B cell (primary cell): Measurements from ENCODE around the gene MFAP2. TPM values are rescaled to one million over a fixed set of nuclear protein-coding genes. Genes with fewer than 3 reads are reported as not detected.
"Not testable (repeated sequence)": the region's sequence is repeated elsewhere in the genome, so short reads cannot be mapped to it uniquely, and the experiment has no call there.

ENCODE experiments used
- ATAC-seq: fragments of 200-7000 bp; cut with Tn5 transposase; one replicate; pipeline ENCODE4 v1.10.0; 2021; ENCODE audit warnings: low read depth, mild to moderate bottlenecking, moderate number of reproducible peaks, moderate library complexity
- CTCF ChIA-PET: fragments of 350-600 bp; sonication (Branson Sonifier 250); formaldehyde crosslinking; loops from one replicate; lab custom pipeline; 2021; ENCODE audit warnings: antibody characterized with exemption, inconsistent platforms; lab: Charles Lee
- POLR2A ChIA-PET: fragments of 350-600 bp; sonication (Branson Sonifier 250); formaldehyde crosslinking; loops from one replicate; lab custom pipeline; 2021; ENCODE audit warnings: antibody characterized with exemption; lab: Charles Lee
- DNase-seq: peaks from one replicate; pipeline ENCODE4 v3.0.0; 2013
- H2AFZ ChIP-seq: 2 replicates; pipeline ENCODE4 v1.6.1; 2012; ENCODE audit warnings: mild to moderate bottlenecking, low read depth, low read length; ENCODE audit not compliant: insufficient read depth, poor library complexity, severe bottlenecking
- H3K27ac ChIP-seq, 2 donors: 1 replicate in 1 of 2; 2 replicates in 1 of 2; pipeline ENCODE4 v1.5.1; 2012 to 2013; ENCODE audit warnings: low read length in 2 of 2, mild to moderate bottlenecking in 2 of 2, moderate library complexity in 1 of 2
- H3K27me3 ChIP-seq, 4 experiments: fragments of 200-600 bp in 1 of 4; sonication (generic) in 1 of 4; replicated peaks in 1 of 4; 1 replicate in 2 of 4; 2 replicates in 2 of 4; pipeline versions ENCODE4 v1.6.1 to v1.7.0; 2013 to 2016; ENCODE audit warnings: low read length in 3 of 4, mild to moderate bottlenecking in 2 of 4, mixed read lengths in 1 of 4, moderate library complexity in 1 of 4; ENCODE audit not compliant: insufficient read depth in 4 of 4, control insufficient read depth in 3 of 4; ENCODE audit errors: control extremely low read depth in 1 of 4
- H3K36me3 ChIP-seq, 2 experiments: replicated peaks in 1 of 2; 1 replicate in 1 of 2; 2 replicates in 1 of 2; pipeline versions ENCODE4 v1.6.1 to v1.7.1; 2013; ENCODE audit warnings: low read length in 1 of 2; ENCODE audit not compliant: insufficient read depth in 2 of 2, control insufficient read depth in 1 of 2; ENCODE audit errors: control extremely low read depth in 1 of 2, extremely low read depth in 1 of 2
- H3K4me1 ChIP-seq, 2 donors: fragments of 200-600 bp in 1 of 2; sonication (generic) in 1 of 2; 1 replicate in 1 of 2; 2 replicates in 1 of 2; pipeline versions ENCODE4 v1.5.1 to v1.6.1; 2013 to 2017; ENCODE audit warnings: low read length in 2 of 2; ENCODE audit not compliant: control insufficient read depth in 2 of 2, insufficient read depth in 2 of 2
- H3K4me2 ChIP-seq: replicated peaks from 2 replicates; pipeline ENCODE3; 2012; ENCODE audit warnings: mild to moderate bottlenecking, low read depth, low read length; ENCODE audit not compliant: poor library complexity, severe bottlenecking
- H3K4me3 ChIP-seq, 5 experiments: fragments of 200-600 bp in 1 of 5; sonication (generic) in 1 of 5; 1 replicate in 3 of 5; 2 replicates in 2 of 5; pipeline versions ENCODE4 v1.5.1 to v1.7.0; 2011 to 2016; ENCODE audit warnings: low read length in 4 of 5, mild to moderate bottlenecking in 4 of 5, low read depth in 2 of 5, control low read depth in 1 of 5, moderate library complexity in 1 of 5; ENCODE audit not compliant: insufficient read depth in 1 of 5; ENCODE audit errors: control extremely low read depth in 1 of 5, extremely low read depth in 1 of 5
- H3K79me2 ChIP-seq: fragments of 200-600 bp; sonication (generic); one replicate; pipeline ENCODE4 v1.6.0; 2016; ENCODE audit warnings: low read length; ENCODE audit not compliant: control insufficient read depth, insufficient read depth
- H3K9ac ChIP-seq: fragments of 200-600 bp; sonication (generic); 2 replicates; pipeline ENCODE4 v1.6.1; 2017; ENCODE audit warnings: mild to moderate bottlenecking, low read length, moderate library complexity
- H3K9me3 ChIP-seq, 3 donors: one replicate each; pipeline versions ENCODE4 v1.6.1 to v1.7.1; 2013; ENCODE audit warnings: low read length in 2 of 3; ENCODE audit not compliant: control insufficient read depth in 2 of 3, insufficient read depth in 1 of 3; ENCODE audit errors: control extremely low read depth in 1 of 3
- H4K20me1 ChIP-seq: 2 replicates; pipeline ENCODE4 v1.6.0; 2012; ENCODE audit warnings: mild to moderate bottlenecking, low read length; ENCODE audit not compliant: insufficient read depth, control insufficient read depth, poor library complexity, severe bottlenecking
- H3K27ac Mint-ChIP-seq: one replicate; pipeline ENCODE4 v1.8.0; 2021; ENCODE audit warnings: mixed read lengths
- H3K27me3 Mint-ChIP-seq: one replicate; pipeline ENCODE4 v1.8.0; 2021; ENCODE audit warnings: mixed read lengths
- H3K4me1 Mint-ChIP-seq: one replicate; pipeline ENCODE4 v1.8.0; 2021; ENCODE audit warnings: mixed read lengths
- H3K4me3 Mint-ChIP-seq: one replicate; pipeline ENCODE4 v1.8.0; 2021; ENCODE audit warnings: mixed read lengths
- H3K9me3 Mint-ChIP-seq: one replicate; pipeline ENCODE4 v1.8.0; 2022; ENCODE audit warnings: mixed read lengths; ENCODE audit not compliant: insufficient read depth
- EZH2 ChIP-seq: IDR thresholded peaks from 2 replicates; pipeline ENCODE4 v1.6.1; 2012; ENCODE audit warnings: borderline replicate concordance, low read depth, mild to moderate bottlenecking, moderate library complexity, low read length; ENCODE audit not compliant: insufficient read depth, poor library complexity, severe bottlenecking
- WGBS: methylation state at CpG from one replicate; pipeline ENCODE4 v1.1.5; 2013; ENCODE audit warnings: missing lambda C conversion rate; ENCODE audit not compliant: insufficient coverage; 5-methylcytosine and 5-hydroxymethylcytosine counted together
- intact Hi-C: fragments of 100-400 bp; cut with micrococcal nuclease; formaldehyde crosslinking; loops from one replicate; pipeline ENCODE4 v1.10.0; 2022
- polyA plus RNA-seq: library from polyadenylated mRNA; depleted of rRNA; stranded (reverse); fragments of >200 nt; gene quantifications from 2 replicates; pipeline ENCODE4 v1.2.3, GENCODE V29; 2012
- total RNA-seq, 2 donors: library from RNA; stranded (reverse); fragments of 120-200 nt in 1 of 2; gene quantifications; 1 replicate in 1 of 2; 2 replicates in 1 of 2; pipeline versions ENCODE4 v1.2.3 to v1.2.4, GENCODE V29; 2013 to 2022
- TF ChIP-seq, protein P1 (sequence below): fragments of 200-600 bp; IDR thresholded peaks from one replicate; pipeline ENCODE4 v1.8.0; 2022; ENCODE audit warnings: antibody characterized with exemption, mild to moderate bottlenecking

The MFAP2 gene
- total and polyA plus RNA-seq, 2 donors (not counting 1 experiment from before 2014, with no cell fraction given) = not detected

- Histone ChIP-seq H3K4me2 (no peak overlapping the region), H3K4me1 (peaks cover 1 to 8% of the 10 kb centered on the region in 2 donors), H3K4me3 (no peak overlapping the region), H3K27ac (no peak overlapping the region), H4K20me1 (no peaks in the 10 kb centered on the region), H3K9me3 (no peaks in the 10 kb centered on the region), H2AFZ (no peak overlapping the region), H3K27me3 (no peaks in the 10 kb centered on the region), H3K79me2 (no peaks in the 10 kb centered on the region), H3K36me3 (no peaks in the 10 kb centered on the region), H3K9ac (no peak overlapping the region)
- ChIA-PET POLR2A (no interaction called here), CTCF (interaction anchor here (1.7 kb wide), 1 partner anchor 91 kb away, joined by 7 read pairs; no protein-coding TSS in a partner anchor)
- Mint-ChIP-seq H3K4me3 (no peak overlapping the region), H3K4me1 (peaks cover 5% of the 10 kb centered on the region), H3K9me3 (no peaks in the 10 kb centered on the region), H3K27me3 (no peaks in the 10 kb centered on the region), H3K27ac (no peak overlapping the region)
- TF ChIP-seq EZH2 = no peak
- TF ChIP-seq, protein P1, sequence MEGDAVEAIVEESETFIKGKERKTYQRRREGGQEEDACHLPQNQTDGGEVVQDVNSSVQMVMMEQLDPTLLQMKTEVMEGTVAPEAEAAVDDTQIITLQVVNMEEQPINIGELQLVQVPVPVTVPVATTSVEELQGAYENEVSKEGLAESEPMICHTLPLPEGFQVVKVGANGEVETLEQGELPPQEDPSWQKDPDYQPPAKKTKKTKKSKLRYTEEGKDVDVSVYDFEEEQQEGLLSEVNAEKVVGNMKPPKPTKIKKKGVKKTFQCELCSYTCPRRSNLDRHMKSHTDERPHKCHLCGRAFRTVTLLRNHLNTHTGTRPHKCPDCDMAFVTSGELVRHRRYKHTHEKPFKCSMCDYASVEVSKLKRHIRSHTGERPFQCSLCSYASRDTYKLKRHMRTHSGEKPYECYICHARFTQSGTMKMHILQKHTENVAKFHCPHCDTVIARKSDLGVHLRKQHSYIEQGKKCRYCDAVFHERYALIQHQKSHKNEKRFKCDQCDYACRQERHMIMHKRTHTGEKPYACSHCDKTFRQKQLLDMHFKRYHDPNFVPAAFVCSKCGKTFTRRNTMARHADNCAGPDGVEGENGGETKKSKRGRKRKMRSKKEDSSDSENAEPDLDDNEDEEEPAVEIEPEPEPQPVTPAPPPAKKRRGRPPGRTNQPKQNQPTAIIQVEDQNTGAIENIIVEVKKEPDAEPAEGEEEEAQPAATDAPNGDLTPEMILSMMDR = no peak
- no peak for ATAC-seq
- DNase-seq = no peak
- intact Hi-C loops = no loop called here
- WGBS = over 99% methylated on average over 25 of the region's 25 CpGs
Observed at GRCh38 chr1:16955186-16955585, 25.2 kb downstream of the MFAP2 start.

DNA sequence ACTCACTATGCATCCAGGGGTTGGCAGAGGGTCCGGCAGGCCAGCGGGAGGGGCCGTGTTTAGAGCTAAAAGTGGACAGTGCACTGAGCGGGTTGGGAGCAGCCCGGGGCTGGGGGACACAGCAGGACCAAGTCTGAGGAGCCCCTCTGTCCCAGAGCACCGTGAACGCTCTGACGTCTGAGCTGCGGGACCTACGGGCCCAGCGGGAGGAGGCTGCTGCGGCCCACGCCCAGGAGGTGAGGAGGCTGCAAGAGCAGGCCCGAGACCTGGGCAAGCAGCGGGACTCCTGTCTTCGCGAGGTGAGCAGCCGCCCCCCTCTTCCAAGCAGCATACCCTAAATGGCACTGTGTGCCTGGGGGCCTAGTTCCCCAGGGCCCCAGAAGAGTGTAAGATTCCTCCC lies 25.8 kb downstream of the MFAP2 start:
- WGBS = over 99% methylated on average over 18 of the region's 18 CpGs
- no peak overlapping the region for H3K27ac ChIP-seq
- H3K79me2 ChIP-seq = no peaks in the 10 kb centered on the region
- no peak overlapping the region for H3K4me2 ChIP-seq
- no peak overlapping the region for H3K4me3 ChIP-seq
- no peak overlapping the region for H2AFZ ChIP-seq
- ATAC-seq (no peak), DNase-seq (no peak)
- no peaks in the 10 kb centered on the region for H3K36me3 ChIP-seq
- H3K4me1 ChIP-seq = peaks cover 0 to 6% of the 10 kb centered on the region in 2 donors
- intact Hi-C loops = no loop called here
- no peaks in the 10 kb centered on the region for H3K9me3 ChIP-seq
- Mint-ChIP-seq H3K27ac (no peak overlapping the region), H3K4me3 (no peak overlapping the region), H3K27me3 (no peaks in the 10 kb centered on the region), H3K9me3 (no peaks in the 10 kb centered on the region), H3K4me1 (peaks cover 5% of the 10 kb centered on the region)
- no peak overlapping the region for H3K9ac ChIP-seq
- CTCF ChIA-PET = no interaction called here
- no peaks in the 10 kb centered on the region for H3K27me3 ChIP-seq
- POLR2A ChIA-PET = no interaction called here
- no peak for TF ChIP-seq EZH2
- TF ChIP-seq, protein P1 = no peak
- H4K20me1 ChIP-seq = no peaks in the 10 kb centered on the region

- H3K27ac Mint-ChIP-seq, ATAC-seq, H3K4me2 ChIP-seq, H3K27ac ChIP-seq, H3K27me3 Mint-ChIP-seq, H3K4me3 Mint-ChIP-seq, H4K20me1 ChIP-seq, H3K36me3 ChIP-seq, H3K9ac ChIP-seq, H3K9me3 Mint-ChIP-seq, H3K9me3 ChIP-seq, H3K4me3 ChIP-seq, H3K4me1 ChIP-seq, intact Hi-C loops, H3K4me1 Mint-ChIP-seq, H3K79me2 ChIP-seq, H2AFZ ChIP-seq, DNase-seq, H3K27me3 ChIP-seq: not testable (repeated sequence)
- WGBS = 86% methylated on average over 4 of the region's 4 CpGs
- CTCF ChIA-PET = interaction anchor here (0.6 to 7.7 kb wide), 21 partner anchors 8 to 873 kb away, joined by 3 to 73 read pairs (median 6); partner anchors contain the start of genes NBPF1 and NECAP2
- POLR2A ChIA-PET = interaction anchor here (1.1 to 1.3 kb wide), 2 partner anchors 331 to 339 kb away, joined by 9 to 11 read pairs; partner anchors contain the start of gene NBPF1
Observed at GRCh38 chr1:16952376-16952775, 28.0 kb downstream of the MFAP2 start.
